HS-5 (cell line): Measurements from ENCODE around the gene MDFIC.

Experiments
- DNase-seq: peaks from one replicate; pipeline ENCODE4 v3.0.0-alpha.2; 2012; ENCODE audit warnings: low read depth

MDFIC gene

DNA sequence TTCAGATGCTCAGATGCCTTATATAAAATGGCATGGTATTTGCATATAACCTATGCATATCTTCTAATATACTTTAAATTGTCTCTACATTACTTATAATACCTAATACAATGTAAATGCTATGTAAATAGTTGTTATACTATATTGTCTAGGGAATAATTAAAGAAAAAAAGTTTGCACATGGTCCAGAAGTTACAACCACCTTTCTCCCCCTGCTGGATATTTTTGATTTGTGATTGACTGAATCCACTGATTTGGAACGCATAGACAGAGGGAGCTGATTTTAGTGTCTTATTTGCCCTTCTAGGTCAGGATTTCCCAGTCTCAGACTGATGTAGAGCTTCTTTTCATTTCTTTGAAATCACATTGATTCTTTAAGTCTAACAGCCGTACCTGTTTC lies 31.8 kb downstream of the MDFIC start:
- DNase-seq = no peak

DNA sequence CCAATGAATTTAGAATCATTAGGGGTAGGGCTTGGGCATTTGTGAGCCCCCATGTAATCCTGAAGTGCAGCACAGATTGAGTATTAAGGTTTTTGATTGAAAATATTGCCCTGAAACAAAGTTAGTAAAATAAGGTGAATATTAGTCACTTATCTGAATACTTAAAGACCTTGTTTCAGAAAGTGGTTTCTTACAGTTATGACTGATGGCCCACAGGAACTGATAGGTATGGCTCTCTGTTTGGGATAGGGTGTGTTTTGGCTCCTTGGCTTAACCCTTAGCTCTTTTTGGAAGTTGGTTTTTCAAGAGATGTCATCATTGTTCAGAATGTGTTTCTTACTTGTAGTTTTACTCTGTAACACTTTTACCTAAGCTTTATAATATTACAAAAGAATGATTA lies 34.8 kb downstream of the MDFIC start:
- DNase-seq = no peak

- no peak for DNase-seq
These were observed 35.5 kb downstream of the MDFIC start for GRCh38 chr7:114957444-114957843.

DNA sequence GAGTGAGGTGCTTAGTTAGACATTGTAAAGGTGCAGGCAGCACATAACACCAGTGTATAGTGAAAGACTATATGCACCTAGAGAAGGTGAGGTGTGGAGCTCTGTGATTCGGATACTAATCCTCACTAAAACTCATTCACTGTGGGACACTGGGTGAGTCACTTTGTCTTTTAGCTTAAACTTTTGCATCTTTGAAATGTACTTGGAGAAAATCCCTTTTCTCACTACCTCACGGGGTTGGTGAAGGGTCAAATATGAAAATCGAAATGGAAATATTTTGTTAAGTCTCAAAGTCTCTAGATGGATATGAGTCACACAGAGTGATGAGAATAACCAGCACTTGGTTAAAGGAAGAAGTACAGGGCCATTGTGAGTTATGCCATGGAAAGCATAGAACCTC lies 38.0 kb downstream of the MDFIC start:
- DNase-seq = no peak

- DNase-seq = no peak
These were observed 40.5 kb downstream of the MDFIC start for GRCh38 chr7:114962441-114962840.

- DNase-seq = no peak
These were observed 44.3 kb downstream of the MDFIC start for GRCh38 chr7:114966156-114966555.

- DNase-seq = no peak
These were observed 47.2 kb downstream of the MDFIC start for GRCh38 chr7:114969096-114969495.

DNA sequence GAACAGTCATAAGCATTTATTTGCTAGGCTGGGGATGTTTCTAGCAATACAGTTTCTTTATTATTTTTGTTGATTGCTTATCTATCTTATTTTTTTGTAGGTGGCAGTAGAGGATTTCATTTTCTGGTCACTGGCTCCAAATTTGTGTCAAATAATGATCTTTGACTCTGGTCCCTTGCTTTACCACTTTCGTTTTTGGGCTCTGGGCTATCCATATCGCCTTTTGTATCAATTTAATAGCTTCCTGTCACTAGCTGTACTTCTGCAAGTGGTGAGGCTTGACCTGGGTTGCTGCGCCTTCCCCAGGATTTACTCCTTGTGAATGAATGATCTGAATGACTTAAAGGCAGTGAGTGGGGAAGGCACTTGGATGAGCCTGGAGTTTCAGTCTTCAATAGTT lies 48.4 kb downstream of the MDFIC start:
- no peak for DNase-seq

DNA sequence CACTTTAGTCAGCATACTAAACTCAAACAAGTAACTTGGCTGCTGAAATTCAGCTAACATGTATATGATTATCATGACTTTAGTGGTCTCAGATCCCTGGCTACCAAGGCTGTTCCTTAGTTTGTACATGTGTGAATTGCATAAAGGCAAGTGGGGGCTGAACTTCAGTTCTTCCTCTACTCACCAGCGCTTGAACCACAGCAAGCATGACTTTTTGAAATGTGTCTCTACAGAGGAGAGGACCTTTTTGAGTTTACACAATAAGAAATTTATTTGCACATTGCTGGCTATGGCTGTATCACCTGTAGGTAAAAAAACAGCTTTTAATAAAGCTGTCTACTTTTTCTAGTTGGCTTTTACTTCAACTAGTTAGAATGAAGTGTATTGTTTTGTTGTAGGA lies 48.8 kb downstream of the MDFIC start:
- DNase-seq = no peak

DNA sequence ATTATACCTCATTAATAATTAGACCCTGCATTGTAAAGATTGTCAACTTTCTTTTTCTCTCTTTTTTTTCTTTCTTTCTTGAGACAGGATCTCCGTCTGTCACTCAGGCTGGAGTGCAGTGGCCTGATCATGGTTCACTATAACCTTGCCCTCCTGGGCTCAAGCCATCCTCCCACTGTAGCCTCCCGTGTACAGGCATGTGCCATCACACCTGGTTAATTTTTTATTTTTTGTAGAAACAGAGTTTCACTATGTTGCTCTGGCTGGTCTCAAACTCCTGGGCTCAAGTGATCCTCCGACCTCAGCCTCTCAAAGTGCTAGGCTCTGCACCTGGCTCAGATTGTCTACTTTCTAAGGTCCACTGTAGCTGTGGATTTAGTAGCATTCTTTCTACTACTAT lies 50.7 kb downstream of the MDFIC start:
- DNase-seq = no peak

- no peak for DNase-seq
These were observed 51.3 kb downstream of the MDFIC start for GRCh38 chr7:114973147-114973546.

DNA sequence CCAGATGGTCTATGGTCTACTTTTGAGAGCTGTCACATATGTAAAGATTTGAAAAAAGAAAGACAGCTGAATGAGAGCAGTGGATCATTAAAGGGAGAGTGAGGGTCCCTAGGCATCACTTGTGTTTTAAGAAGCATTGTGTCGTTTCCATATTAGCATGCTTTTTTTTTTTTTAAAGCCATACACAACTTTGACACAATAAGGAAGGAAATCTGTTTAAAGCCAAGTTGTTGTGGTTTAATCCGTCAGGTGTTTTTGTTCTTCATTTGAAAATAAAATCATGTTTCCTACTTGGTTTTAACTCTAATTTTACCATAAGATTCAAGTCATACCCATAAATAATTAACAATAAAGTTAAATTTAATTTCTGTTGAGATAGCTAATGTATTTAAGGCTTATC lies 53.5 kb downstream of the MDFIC start:
- no peak for DNase-seq

DNA sequence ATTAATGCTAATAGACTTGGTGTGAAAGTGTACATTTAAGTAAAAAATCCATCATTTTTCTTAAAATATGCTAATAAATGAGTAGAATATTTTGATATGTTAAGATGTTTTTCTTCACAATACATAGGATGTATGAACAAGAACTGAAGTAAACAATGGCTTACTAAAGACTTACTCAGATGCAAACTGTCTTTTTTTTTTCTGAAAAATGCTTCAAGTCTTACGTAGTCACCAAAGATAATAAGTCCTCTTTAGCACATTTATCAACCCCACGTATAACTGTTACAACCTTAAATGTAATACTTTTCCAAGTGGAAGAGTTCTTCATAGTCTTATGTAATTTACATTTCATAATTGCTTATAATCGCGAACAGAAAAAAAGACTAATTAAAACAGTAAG lies 54.8 kb downstream of the MDFIC start:
- no peak for DNase-seq

DNA sequence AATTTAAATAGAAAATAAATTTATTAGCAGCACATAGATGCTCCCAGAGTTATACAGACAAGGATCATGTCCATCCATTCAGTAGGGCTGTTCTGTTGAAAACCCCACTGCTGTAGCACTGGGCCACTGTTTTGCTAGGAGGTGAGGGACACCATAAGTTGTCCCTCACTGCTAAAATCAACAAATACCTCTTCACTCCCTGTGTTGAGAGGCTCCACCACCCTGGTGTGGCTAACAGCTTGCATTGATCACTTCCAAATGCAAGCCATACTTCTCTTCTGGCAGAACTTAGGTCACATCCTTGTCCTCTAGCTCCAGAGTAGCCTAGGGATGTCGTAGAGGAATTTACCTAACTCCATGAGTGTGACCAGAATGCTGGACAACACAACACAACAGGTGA lies 55.4 kb downstream of the MDFIC start:
- no peak for DNase-seq

- no peak for DNase-seq
These were observed 57.5 kb downstream of the MDFIC start for GRCh38 chr7:114979388-114979787.

- no peak for DNase-seq
These were observed 58.1 kb downstream of the MDFIC start for GRCh38 chr7:114979803-114980507.

GRCh38 chr7:114981323-114981722 lies 59.4 kb downstream of the MDFIC start:
- DNase-seq = no peak

DNA sequence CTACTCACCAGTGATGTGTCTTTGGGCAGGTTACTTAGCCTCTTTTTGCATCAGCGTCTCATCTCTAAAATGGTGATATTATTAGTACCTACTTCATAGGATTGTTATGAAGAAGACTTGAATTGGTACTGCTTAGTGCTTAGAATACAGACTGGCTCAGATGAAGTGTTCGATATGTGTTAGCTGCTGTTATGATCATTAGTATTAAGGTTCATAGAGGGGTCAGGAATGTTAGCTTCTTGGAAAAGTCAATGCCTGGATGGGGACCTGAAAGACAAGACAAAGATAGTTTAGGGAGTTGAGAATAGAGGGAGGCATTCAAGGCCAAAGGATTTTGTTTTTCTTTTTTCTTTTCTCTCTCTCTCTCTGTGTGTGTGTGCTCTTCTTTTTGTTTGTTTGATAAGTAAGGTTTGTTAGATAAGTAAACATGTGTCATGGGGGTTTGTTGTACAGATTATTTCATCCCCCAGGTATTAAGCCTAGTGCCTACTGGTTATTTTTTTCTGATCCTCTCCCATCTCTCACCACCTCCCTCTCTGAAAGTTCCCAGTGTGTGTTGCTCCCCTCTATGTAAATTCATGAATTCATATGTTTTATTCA lies 63.3 kb downstream of the MDFIC start:
- DNase-seq = no peak

- no peak for DNase-seq
These were observed 64.6 kb downstream of the MDFIC start for GRCh38 chr7:114986190-114987180.

GRCh38 chr7:114988026-114988425 lies 66.1 kb downstream of the MDFIC start:
- no peak for DNase-seq

- no peak for DNase-seq
These were observed 67.0 kb downstream of the MDFIC start for GRCh38 chr7:114988755-114989375.

- DNase-seq = no peak
These were observed 67.6 kb downstream of the MDFIC start for GRCh38 chr7:114989531-114989930.
